Activated T-cell treated with anti-CD3 and anti-CD28 coated beads, Interleukin-2, amount 50 U/mL, for 48 hours (primary cell): ENCODE results near the gene ABCB6.
"Not testable (repeated sequence)": the region's sequence is repeated elsewhere in the genome, so short reads cannot be mapped to it uniquely, and the experiment has no call there.

ENCODE experiments used
- DNase-seq, 2 experiments: peaks; one replicate each; pipeline ENCODE4 v3.0.0-alpha.2; 2020

The ABCB6 gene

DNA sequence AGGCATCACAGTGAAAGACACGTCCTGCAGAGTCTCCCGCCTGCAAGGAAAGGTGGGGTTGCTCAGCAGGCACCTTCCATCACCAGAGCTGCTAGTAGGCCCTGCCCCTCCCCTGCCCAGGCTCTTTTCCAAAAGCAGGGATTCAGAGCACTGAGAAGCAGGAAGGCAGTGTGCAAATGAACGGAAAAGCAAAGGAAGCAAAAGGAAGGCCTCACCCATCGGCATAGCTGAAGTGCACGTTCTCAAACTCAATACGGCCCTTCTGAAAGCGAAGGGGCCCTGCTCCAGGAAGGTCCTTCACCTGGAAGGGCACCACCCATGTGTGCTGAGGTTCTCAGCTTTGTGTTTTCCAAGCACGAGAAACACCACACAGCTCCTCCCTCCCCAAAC, 5.7 kb downstream of the ABCB6 start:
- no peak for DNase-seq

DNA sequence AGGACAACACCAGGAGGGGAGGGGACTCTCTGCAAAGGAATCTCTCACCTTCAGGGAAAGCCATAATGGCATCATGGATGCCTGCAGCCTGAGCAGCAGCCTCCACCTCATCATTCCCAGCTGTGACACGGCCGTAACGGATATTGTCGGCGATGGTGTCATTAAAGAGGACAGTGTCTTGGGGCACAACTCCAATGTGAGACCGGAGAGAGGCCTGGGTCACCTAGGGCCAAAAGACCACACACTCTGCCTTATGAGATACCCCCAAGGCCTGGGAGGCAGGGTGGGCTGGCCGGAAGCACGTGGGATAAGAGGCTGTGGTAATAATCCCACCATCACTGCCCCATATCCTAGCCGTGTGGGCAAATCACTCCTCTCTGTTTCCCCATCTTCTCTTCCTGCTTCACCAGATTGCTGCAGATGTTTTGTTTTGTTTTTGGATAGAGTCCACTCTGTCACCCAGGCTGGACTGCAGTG, 7.8 kb downstream of the ABCB6 start:
- DNase-seq = no peak

DNA sequence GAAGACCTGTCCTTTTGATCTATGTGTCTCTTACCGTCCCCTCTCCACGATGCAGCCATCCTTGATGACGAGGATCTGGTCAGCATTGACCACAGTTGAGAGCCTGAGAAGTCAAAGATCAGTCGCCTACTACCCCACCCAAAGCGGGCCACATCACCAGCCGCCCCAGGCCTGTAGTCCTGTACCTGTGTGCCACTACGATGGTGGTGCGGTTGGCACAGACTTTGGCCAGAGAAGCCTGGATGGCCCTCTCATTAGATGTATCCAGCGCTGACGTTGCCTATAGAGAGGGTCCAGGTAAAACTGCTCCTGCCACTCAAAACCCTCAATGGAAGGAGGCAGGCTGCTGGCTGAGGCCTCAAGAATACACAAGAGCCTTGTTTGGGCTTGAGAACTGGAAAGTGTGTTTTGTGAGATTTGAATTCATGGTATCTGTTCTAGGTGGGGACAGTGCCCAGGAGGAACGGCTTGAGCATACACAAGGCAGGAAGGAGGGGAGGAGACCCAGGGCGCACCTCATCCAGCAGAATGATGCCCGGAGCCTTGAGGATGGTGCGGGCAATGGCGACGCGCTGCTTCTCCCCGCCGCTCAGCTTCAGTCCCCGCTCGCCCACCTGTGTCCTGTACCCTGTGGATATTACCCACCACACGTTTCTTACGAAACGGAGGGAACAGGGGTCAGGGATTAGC, 8.4 kb downstream of the ABCB6 start:
- DNase-seq = no peak

DNA sequence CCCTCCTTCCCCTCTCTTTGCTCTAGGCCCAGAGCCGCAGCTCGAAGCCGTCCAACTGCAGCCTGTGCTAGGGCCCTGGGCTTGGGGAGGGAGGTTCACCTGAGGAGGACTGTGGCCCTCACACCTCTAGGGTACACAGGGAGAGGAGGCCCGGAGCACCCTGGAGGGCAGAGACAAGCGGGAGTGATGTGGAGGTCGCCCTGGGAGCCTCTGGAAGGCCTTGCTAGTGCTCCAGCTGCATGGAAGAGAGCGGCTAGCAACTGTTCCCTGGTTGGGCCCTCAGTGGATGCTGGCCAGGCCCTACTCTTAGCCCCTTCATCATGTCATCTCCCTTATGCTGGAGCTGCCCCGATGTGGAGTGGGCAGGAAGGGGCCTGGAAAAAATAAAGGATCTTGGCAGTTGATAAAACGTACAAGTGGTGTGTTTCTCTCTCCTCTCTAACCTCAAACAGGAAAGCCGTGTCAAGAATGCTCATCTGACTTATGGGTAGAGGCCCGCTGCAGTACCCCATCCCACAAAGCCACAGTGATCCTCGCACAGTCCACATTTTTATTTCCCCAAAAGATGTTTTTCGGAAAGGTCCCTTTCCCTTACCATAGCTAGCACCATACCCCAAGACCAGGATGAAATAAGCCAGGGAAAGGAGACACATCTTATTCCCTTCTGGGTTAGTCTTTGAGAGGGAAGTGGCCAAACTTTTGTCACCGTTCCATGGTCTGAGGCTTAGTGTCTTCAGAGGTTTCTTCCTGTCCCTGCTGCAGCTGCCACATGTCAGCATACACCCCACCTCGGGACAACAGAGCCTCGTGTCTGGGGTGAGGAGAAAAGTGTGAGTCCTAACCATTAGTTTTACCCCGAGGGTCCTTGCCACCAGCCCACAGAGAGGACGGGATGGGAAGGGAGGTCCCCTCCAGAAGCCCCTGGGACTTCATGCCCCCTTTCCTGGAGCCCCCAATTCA, 9.2 kb downstream of the ABCB6 start:
- no peak for DNase-seq

DNA sequence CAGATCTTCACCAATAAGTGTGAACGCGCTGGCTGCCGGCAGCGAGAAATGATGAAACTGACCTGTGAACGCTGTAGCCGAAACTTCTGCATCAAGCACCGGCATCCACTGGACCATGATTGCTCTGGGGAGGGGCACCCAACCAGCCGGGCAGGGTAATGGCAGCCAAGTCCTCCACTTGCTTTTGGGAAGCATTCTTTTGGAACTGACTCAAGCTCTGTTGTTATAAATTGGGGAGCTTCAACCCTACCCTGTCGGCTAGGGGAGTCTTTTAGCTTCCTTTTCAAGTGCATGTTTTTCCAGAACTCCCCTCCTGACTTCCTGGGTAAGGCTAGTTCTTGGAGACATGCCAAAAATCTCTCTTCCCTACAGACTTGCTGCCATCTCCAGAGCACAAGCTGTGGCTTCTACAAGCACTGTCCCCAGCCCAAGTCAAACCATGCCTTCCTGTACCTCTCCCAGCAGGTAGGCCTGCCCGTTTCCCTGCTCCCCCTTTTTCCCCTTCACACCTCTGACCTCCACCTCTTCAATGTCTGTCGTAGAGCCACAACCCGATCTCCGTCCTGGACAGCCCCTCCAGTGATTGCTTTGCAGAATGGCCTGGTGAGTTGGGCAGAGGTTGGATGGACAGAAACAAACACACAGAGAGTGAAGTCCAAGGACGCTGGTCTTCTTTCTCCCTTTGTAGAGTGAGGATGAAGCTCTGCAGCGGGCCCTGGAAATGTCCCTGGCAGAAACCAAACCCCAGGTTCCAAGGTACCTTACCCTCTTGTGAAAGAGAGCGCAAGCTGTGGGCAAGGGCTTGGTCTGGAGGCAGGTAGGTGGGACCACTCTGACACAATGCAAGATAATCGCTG, 10.6 kb downstream of the ABCB6 start:
- DNase-seq = no peak

DNA sequence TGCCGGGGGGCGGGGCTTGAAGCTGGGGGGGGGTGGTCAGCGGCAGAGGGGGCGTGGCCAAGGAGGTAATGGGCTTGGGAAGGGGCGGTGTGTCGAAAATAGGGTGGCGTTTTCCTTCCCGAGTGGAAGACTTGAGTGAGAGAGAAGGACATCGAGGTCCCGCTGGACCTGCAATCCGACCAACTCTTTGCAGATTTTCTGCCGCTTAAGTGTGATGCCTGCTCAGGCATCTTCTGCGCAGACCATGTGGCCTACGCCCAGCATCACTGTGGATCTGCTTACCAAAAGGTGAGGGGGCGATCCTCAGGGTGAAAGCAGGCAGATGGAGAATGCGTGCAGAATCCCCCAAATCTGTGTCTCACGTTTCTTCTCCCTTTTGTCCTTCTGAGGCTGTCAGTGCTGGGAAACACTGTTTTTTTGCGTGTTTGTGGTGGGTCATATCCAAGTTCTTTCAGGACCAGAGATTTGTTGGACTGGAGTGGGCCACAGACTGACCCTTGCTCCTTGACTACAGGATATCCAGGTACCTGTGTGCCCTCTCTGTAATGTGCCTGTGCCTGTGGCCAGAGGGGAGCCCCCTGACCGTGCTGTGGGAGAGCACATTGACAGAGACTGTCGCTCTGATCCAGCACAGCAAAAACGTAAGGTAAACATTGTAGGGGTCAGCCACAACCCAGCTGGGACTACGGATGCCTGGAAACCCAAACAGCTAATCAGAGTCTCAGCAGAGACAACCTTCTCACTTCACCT, 11.4 kb downstream of the ABCB6 start:
- DNase-seq = no peak

DNA sequence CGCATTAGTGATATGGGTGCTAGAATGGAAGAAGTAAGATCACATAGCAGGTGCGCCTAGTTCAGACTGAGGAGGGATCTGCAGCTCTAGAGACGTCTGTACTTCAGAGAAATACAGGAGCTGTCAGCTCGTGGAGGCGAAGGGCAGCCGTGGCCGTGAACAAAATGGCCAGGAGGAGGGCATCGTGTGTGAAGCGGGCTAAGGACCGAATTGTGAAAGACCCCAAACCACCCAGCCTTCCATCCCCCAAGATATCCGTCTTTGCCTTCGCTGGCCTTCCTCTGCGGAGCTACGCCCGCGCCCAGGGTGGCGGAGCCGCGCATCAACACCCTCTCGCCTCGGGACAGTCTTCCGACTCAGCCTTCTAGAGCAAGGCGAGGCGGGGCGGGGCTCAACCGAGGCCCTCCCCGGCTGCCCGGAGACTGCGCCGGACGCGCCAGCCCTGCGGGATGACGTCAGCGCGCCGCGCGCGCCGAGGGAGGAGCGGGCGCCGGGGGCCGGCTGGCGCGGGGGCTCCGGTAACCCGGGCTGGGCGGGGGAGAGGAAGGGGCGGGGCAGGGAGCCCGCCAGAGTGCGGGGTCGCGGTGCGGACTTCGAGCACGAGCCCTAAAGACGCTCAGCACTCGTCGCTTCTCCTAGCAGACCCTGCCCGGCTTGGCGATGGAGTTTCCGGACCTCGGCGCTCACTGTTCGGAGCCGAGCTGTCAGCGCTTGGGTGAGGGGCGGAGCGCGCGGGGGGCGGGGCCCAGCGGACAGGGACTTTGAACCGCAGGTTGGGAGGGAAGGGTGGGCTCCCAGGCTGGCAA, 12.2 kb downstream of the ABCB6 start, which contains the start of gene ZFAND2B:
Gene ZFAND2B (plus strand): TSS at position 455 of the 806 bp plus-strand sequence. CDS start 206 bp downstream, at position 661.
- peak; percentile 95 to 96 for DNase-seq

DNA sequence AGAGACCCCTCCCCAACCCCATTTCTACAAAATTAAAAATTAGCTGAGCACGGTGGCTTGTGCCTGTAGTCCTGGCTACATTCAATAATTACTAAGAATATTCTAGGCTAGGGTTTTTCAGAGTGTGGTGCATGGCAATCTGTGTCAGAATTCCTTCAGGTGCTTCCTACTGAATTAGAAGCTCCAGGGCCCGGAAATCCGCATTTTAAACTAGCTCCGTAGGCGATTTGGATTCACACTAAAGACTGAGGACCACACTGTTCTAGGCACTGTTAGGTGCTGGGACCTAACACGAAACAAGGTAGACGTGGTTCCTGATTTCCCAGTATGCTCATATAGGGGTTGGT, 12.8 kb downstream of the ABCB6 start:
- no peak for DNase-seq

DNA sequence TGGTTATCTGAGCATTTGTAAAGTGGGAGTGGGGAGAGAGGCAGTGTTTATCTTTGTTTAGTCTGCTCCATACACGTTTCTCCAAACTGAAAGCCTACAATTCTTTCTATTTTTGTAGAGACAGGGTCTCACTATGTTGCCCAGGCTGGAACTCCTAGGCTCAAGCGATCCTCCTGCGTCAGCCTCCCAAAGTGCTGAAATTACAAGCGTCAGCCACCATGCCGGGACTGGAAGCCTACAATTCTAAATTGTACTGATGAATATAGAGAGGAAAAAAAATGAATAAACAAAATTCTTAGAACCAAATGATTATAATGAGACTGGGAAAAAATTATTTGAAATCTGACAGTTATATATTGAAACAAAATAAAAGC, 13.6 kb downstream of the ABCB6 start:
- DNase-seq = no peak

DNA sequence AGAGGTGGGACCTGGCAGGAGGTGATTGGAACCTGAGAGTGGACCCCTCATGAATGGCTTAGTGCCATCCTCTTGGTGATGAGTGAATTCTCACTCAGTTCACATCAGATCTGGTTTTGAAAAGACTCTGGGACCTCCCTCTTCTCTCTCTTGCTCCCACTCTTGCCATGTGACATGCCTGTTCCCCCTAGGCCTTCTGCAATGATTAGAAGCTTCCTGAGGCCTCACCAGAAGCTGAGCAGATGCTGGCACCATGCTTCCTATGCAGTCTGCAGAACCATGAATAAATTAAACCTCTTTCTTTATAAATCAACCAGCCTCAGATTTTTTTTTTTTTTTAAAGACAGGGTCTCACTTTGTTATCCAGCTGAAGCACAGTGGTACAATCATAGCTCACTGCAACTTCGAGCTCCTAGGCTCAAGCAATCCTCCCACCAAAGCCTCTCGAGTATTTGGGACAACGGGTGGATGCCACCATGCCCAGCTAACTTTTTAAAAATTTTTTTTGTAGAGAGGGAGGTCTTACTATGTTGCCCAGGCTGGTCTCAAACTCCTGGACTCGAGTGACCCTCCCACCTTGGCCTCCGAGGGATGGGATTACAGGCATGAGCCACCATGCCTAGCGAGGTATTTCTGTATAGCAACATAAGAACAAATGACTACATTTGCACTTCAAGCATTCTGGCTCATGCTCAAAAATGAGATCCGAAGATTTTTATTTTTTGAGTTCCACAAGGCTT, 14.2 kb downstream of the ABCB6 start:
- no peak for DNase-seq

DNA sequence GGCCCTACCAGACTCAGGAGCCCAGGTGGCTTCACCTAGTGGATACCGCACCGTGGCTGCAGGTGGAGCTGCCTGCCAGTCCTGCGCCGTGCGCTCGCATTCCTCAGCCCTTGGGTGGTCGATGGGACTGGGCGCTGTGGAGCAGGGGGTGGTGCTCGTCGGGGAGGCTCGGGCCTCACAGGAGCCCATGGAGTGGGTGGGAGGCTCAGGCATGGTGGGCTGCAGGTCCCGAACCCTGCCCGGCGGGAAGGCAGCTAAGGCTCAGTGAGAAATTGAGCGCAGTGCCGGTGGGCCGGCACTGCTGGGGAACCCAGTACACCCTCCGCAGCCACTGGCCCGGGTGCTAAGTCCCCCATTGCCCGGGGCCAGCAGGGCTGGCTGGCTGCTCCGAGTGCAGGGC, 17.4 kb downstream of the ABCB6 start:
- DNase-seq = not testable (repeated sequence)

DNA sequence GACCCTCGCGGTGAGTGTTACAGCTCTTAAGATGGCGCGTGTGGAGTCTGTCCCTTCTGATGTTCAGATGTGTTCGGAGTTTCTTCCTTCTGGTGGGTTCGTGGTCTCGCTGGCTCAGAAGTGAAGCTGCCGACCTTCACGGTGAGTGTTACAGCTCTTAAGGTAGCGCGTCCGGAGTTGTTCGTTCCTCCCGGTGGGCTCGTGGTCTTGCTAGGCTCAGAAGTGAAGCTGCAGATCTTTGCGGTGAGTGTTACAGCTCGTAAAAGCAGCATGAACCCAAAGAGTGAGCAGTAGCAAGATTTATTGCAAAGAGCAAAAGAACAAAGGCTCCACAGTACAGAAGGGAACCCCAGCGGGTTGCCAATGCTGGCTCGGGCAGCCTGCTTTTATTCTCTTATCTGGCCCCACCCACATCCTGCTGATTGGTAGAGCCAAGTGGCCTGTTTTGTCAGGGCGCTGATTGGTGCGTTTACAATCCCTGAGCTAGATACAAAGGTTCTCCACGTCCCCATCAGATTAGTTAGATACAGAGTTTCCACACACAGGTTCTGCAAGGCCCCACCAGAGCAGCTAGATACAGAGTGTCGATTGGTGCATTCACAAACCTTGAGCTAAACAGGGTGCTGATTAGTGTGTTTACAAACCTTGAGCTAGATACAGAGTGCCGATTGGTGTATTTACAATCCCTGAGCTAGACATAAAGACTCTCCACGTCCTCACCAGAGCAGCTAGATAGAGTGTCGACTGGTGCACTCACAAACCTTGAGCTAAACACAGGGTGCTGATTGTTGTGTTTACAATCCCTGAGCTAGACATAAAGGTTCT, 18.0 kb downstream of the ABCB6 start:
- peak; percentile 62 to 70 for DNase-seq

DNA sequence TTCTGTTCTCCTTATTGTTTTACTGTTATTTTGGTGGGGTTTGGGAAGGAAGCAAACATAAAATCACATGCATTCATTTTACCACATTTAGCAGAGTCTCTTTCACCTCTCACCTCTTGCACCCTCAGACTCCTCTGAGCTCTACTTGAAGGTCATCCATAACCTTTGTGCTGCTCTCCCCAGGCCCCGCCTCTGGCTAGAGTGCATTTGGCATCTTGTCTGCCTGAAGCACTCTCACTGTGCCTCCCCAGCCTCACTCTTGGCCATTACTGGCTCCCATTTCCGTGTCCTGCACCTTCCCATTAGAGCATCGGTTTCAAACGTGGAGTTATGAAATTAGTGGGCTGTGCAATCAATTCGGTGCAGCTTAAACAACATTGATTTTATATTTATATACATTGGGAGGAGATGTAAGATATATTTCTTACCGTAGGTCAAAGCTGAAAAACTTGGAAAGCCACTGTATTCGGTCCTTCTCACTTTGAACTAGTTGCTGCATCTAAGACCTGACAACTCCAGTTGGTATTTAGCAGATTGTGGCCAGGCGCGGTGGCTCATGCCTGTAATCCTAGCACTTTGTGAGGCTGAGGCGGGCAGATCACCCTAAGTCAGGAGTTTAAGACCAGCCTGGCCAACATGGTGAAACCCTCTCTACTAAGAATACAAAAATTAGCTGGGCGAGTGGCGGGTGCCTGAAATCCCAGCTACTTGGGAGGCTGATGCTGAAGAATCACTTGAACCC, 19.1 kb downstream of the ABCB6 start:
- DNase-seq = no peak

DNA sequence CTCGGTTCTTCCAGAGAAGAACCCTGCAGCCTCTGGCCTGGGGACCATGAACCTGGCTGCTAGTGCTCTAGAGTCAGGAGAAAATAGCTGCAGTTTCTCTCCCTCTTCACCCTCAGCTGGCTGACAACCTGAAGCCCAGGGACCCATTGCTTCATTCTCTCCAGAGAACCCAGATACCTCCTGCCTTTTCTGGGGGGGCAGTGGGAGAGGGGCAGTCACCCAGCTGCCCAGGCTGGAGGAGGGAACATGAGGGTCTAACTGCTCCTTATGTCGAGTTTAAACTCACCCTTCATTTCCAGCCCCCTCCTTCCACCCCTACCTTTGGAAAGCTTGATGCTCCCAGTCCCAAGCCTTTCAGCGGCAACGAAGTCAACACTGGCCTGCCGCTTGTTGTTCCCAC, 19.8 kb downstream of the ABCB6 start:
- no peak for DNase-seq

DNA sequence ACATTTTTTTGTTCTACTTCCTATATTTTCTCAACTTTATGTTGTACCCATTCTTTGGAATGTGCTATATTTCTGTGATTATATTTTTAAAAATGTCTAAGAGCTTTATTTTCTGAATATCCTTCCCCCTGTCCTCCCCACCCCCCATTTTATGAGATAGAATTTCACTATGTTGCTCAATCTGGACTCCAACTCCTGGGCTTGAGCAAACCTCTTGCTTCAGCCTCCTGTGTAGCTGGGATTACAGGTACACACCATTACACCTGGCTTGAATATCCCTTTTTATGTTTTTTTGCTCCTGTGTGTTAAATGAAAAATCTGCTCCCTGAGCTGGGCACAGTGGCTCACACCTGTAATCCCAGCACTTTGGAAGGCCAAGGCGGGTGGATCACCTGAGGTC, 21.4 kb downstream of the ABCB6 start:
- DNase-seq = no peak

DNA sequence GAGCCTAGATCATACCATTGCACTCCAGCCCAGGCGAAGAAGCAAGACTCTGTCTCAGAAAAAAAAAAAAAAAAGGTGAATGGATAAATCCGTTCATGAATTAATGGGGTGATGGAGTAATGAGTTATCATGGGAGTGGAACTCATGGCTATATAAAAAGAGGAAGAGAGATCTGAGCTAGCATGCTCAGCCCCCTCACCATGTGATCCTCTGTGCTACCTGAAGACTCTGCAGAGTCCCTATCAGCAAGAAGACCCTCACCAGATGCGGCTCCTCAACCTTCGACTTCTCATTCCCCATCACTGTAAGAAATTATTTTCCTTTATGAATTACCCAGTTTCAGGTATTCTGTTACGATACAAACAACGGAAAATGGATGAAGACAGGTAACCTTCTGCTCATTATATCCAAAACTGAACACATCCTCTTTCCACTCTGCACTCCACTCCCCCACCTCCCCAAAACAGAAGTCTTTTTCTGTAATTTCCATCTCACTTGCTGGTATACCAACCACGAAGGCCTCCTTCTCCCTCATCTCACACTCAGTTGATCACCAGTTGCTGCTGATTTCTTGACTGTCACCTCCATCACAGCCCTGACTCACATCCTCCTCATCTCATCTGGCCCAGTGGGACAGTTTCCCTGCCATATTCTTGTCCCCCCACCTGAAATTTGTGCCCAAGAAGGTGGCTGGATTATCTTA, 31.9 kb downstream of the ABCB6 start:
- peak; percentile 43 to 52 for DNase-seq

DNA sequence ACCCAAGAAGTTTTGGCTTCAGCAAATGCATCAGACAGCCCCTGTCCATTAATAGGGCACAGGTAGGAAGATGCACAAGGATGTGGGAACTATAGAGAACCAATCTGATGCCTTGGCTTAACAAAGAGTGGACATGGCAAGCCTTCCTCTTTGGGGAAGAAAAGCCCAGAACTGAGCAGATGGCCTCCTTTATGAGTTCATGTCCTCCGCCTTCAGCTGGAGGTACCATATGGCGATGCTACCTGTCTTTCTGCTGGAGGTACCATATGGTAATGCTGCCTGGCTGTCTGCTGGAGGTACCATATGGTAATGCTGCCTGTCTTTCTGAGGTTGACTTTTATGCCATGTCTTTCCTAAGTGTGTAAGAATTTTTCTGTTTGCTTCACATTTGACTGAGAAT, 34.6 kb downstream of the ABCB6 start:
- no peak for DNase-seq

DNA sequence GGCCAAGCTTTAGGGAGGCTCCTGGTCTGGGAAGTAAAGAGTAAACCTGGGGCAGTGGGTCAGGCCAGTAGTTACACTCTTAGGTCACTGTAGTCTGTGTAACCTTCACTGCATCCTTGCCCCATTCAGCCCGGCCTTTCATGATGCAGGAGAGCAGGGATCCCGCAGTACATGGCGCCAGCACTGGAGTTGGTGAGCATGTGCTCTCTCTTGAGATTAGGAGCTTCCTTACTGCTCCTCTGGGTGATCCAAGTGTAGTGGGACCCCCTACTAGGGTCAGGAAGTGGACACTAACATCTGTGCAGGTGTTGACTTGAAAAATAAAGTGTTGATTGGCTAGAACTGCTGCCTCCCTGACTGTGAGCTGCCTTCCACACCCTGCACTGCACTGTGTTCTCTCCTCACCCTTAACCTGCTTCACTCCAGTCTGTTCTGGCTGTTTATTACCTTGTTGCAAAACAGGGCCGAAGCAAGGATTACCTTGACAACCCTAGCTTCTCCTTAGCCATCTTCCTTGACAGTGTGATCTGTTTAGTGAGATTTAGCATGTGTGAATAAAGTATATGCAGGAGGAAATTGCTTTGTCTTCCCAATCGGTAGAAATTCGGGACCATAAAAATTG, 35.5 kb downstream of the ABCB6 start:
- no peak for DNase-seq
